HepG2 (cell line): Measurements from ENCODE around the gene OR4D9. TPM values are rescaled to one million over a fixed set of nuclear protein-coding genes. Genes with fewer than 3 reads are reported as not detected.

Source experiments
- ADNP ChIP-seq: sonication (generic); formaldehyde crosslinking; IDR thresholded peaks from 2 replicates; pipeline ENCODE4 v1.4.0; 2020; ENCODE audit warnings: missing genetic modification reagents
- AGO2 ChIP-seq: fragments of 200-400 bp; formaldehyde crosslinking; optimal IDR thresholded peaks from 2 replicates; pipeline ENCODE3; 2017; ENCODE audit warnings: mild to moderate bottlenecking, low read depth, low read length, moderate library complexity
- HDAC1 ChIP-seq: sonication (generic); formaldehyde crosslinking; IDR thresholded peaks from 2 replicates; pipeline ENCODE4 v1.5.1; 2020; ENCODE audit warnings: mild to moderate bottlenecking, missing genetic modification reagents
- HMGXB4 ChIP-seq, 2 experiments: sonication (generic) in 1 of 2; formaldehyde crosslinking in 1 of 2; IDR thresholded peaks; 2 replicates each; pipeline versions ENCODE4 v1.4.0 to v1.6.1; 2018 to 2020; ENCODE audit warnings: missing genetic modification reagents in 2 of 2, borderline replicate concordance in 1 of 2, low read depth in 1 of 2, mild to moderate bottlenecking in 1 of 2, missing biosample characterization in 1 of 2
- ISX ChIP-seq: sonication (generic); formaldehyde crosslinking; conservative IDR thresholded peaks from 2 replicates; pipeline ENCODE4 v1.5.0; 2020; ENCODE audit warnings: missing genetic modification reagents
- MAFK ChIP-seq, 2 experiments: IDR thresholded peaks in 1 of 2; conservative IDR thresholded peaks in 1 of 2; 2 replicates each; pipeline ENCODE4 v1.6.1; 2011; ENCODE audit warnings: improper control_type of control experiment in 2 of 2, low read length in 2 of 2
- NBN ChIP-seq: fragments of 450-650 bp; conservative IDR thresholded peaks from 2 replicates; pipeline ENCODE4 v1.6.1; 2017
- NR1H2 ChIP-seq: sonication (generic); formaldehyde crosslinking; IDR thresholded peaks from 2 replicates; pipeline ENCODE4 v1.8.1; 2022; ENCODE audit warnings: low read depth, missing genetic modification reagents, borderline replicate concordance
- NR3C1 ChIP-seq: sonication (generic); formaldehyde crosslinking; IDR thresholded peaks from 2 replicates; pipeline ENCODE4 v1.4.0; 2020; ENCODE audit warnings: missing genetic modification reagents
- PAF1 ChIP-seq: IDR thresholded peaks from 2 replicates; pipeline ENCODE4 v1.6.1; 2016; ENCODE audit warnings: missing genetic modification reagents, missing compliant biosample characterization
- RFX3 ChIP-seq: IDR thresholded peaks from 2 replicates; pipeline ENCODE4 v1.6.1; 2016; ENCODE audit warnings: missing biosample characterization, missing genetic modification reagents
- SIX1 ChIP-seq: sonication (generic); formaldehyde crosslinking; IDR thresholded peaks from 2 replicates; pipeline ENCODE4 v1.4.0; 2020; ENCODE audit warnings: missing genetic modification reagents, borderline replicate concordance
- SRSF4 ChIP-seq: fragments of 200-400 bp; formaldehyde crosslinking; IDR thresholded peaks from one replicate; pipeline ENCODE4 v1.6.1; 2018; ENCODE audit warnings: mild to moderate bottlenecking, low read depth, low read length, moderate library complexity; ENCODE audit not compliant: poor library complexity, severe bottlenecking
- TBX2 ChIP-seq: sonication (generic); formaldehyde crosslinking; IDR thresholded peaks from 2 replicates; pipeline ENCODE4 v1.5.0; 2020; ENCODE audit warnings: missing genetic modification reagents, mild to moderate bottlenecking, borderline replicate concordance
- ZFP37 ChIP-seq: sonication (generic); formaldehyde crosslinking; IDR thresholded peaks from 2 replicates; pipeline ENCODE4 v1.4.0; 2020; ENCODE audit warnings: missing genetic modification reagents, borderline replicate concordance
- ZNF234 ChIP-seq: sonication (generic); formaldehyde crosslinking; conservative IDR thresholded peaks from 2 replicates; pipeline ENCODE4 v1.5.1; 2020; ENCODE audit warnings: mild to moderate bottlenecking, missing genetic modification reagents
- ZNF580 ChIP-seq: IDR thresholded peaks from 2 replicates; pipeline ENCODE4 v1.6.1; 2016; ENCODE audit warnings: low read depth, borderline replicate concordance
- ZNF724P ChIP-seq: sonication (generic); formaldehyde crosslinking; IDR thresholded peaks from 2 replicates; pipeline ENCODE4 v1.8.0; 2022; ENCODE audit warnings: missing genetic modification reagents, borderline replicate concordance
- ZNF766 ChIP-seq: sonication (generic); formaldehyde crosslinking; IDR thresholded peaks from 2 replicates; pipeline ENCODE4 v1.5.0; 2020; ENCODE audit warnings: missing genetic modification reagents, borderline replicate concordance
- ZNF782 ChIP-seq: sonication (generic); formaldehyde crosslinking; IDR thresholded peaks from 2 replicates; pipeline ENCODE4 v1.4.0; 2020; ENCODE audit warnings: missing genetic modification reagents, mild to moderate bottlenecking, borderline replicate concordance
- polyA plus RNA-seq, 8 experiments: library from polyadenylated mRNA; depleted of rRNA in 3 of 8; stranded (reverse) in 7 of 8; unstranded in 1 of 8; fragments of >200 nt; fragmentation: Illumina TruSeq in 4 of 8; extraction: Trizol in 4 of 8; gene quantifications; 2 replicates each; pipeline versions ENCODE4 v1.2.1 to v1.2.3, GENCODE V29; 2011 to 2016; ENCODE audit warnings: low read depth in 4 of 8, missing spikeins in 1 of 8, mixed read lengths in 1 of 8; ENCODE audit not compliant: insufficient read depth in 1 of 8
- total RNA-seq, 5 experiments: library from RNA; depleted of rRNA; stranded (reverse); fragments of >200 nt; fragmentation: Illumina TruSeq; extraction: Trizol; gene quantifications; 2 replicates each; pipeline ENCODE4 v1.2.3, GENCODE V29; 2016; ENCODE audit warnings: low read depth in 1 of 5
- TF ChIP-seq, protein P1 (sequence below): sonication (generic); formaldehyde crosslinking; IDR thresholded peaks from 2 replicates; pipeline ENCODE4 v1.5.1; 2020; ENCODE audit warnings: missing genetic modification reagents, mild to moderate bottlenecking, borderline replicate concordance
- TF ChIP-seq, protein P2 (sequence below): sonication (generic); formaldehyde crosslinking; conservative IDR thresholded peaks from 2 replicates; pipeline ENCODE4 v1.4.0; 2020; ENCODE audit warnings: mild to moderate bottlenecking, missing genetic modification reagents, moderate library complexity

The OR4D9 gene
- total and polyA plus RNA-seq, 2 of the 13 experiments (the other 11 are each of a cell fraction or from before 2014, with no cell fraction given) = not detected

DNA sequence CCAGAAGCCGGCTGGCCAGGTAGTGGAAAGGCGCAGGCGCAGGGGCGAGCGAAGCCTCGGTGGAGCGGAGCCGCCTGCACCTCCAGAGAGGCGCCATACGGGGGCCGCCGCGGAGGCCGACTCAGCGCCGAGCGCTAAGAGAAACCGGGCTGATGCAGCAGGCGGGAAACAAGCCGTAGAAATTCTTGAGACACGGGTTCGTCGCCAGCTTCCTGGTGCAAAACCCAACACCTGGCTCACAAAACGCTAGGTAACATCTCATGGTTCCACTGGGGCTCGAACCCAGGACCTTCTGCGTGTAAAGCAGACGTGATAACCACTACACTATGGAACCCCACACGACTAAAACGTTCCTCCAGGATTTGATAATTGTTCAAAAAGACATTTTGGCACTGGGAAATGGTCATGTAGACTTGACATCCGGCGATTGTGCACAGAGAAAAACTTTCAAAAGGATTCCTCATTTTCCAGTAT is 39.1 kb downstream of the OR4D9 start (continued):
- TF ChIP-seq HMGXB4 (CRISPR knock-in tag; IDR thresholded peaks at IDR 0.05; ENCODE audit: borderline replicate concordance in 1 of 2, low read depth in 1 of 2) = peak; percentile 99; a peak in 3 of 4 replicates
- TF ChIP-seq NR1H2 (CRISPR knock-in tag) = no peak
- TF ChIP-seq RFX3 (CRISPR knock-in tag) = no peak
- TF ChIP-seq ISX (CRISPR knock-in tag) = no peak
- 0 out of 2 replicates have a peak, but pooled peaks have one; percentile 37 for TF ChIP-seq ZNF724P
- TF ChIP-seq ZNF234 (CRISPR knock-in tag) = 0 out of 2 replicates have a peak, but pooled peaks have one; percentile 20
- TF ChIP-seq TBX2 (CRISPR knock-in tag) = peak; percentile 79
- no peak; the same call in 1 of the 2 replicates for TF ChIP-seq ADNP
- TF ChIP-seq PAF1 (CRISPR knock-in tag) = no peak
- TF ChIP-seq, protein P1, sequence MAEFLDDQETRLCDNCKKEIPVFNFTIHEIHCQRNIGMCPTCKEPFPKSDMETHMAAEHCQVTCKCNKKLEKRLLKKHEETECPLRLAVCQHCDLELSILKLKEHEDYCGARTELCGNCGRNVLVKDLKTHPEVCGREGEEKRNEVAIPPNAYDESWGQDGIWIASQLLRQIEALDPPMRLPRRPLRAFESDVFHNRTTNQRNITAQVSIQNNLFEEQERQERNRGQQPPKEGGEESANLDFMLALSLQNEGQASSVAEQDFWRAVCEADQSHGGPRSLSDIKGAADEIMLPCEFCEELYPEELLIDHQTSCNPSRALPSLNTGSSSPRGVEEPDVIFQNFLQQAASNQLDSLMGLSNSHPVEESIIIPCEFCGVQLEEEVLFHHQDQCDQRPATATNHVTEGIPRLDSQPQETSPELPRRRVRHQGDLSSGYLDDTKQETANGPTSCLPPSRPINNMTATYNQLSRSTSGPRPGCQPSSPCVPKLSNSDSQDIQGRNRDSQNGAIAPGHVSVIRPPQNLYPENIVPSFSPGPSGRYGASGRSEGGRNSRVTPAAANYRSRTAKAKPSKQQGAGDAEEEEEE (CRISPR knock-in tag) = no peak
- TF ChIP-seq ZFP37 = no peak
- no peak for TF ChIP-seq SIX1 (CRISPR knock-in tag)
- no peak for TF ChIP-seq NBN
- TF ChIP-seq, protein P2, sequence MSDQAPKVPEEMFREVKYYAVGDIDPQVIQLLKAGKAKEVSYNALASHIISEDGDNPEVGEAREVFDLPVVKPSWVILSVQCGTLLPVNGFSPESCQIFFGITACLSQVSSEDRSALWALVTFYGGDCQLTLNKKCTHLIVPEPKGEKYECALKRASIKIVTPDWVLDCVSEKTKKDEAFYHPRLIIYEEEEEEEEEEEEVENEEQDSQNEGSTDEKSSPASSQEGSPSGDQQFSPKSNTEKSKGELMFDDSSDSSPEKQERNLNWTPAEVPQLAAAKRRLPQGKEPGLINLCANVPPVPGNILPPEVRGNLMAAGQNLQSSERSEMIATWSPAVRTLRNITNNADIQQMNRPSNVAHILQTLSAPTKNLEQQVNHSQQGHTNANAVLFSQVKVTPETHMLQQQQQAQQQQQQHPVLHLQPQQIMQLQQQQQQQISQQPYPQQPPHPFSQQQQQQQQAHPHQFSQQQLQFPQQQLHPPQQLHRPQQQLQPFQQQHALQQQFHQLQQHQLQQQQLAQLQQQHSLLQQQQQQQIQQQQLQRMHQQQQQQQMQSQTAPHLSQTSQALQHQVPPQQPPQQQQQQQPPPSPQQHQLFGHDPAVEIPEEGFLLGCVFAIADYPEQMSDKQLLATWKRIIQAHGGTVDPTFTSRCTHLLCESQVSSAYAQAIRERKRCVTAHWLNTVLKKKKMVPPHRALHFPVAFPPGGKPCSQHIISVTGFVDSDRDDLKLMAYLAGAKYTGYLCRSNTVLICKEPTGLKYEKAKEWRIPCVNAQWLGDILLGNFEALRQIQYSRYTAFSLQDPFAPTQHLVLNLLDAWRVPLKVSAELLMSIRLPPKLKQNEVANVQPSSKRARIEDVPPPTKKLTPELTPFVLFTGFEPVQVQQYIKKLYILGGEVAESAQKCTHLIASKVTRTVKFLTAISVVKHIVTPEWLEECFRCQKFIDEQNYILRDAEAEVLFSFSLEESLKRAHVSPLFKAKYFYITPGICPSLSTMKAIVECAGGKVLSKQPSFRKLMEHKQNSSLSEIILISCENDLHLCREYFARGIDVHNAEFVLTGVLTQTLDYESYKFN (CRISPR knock-in tag) = peak; percentile 49; the same call in 1 of the 2 replicates
- no peak for TF ChIP-seq AGO2
- TF ChIP-seq ZNF580 = peak; percentile 93; the same call in 1 of the 2 replicates
- TF ChIP-seq ZNF766 (CRISPR knock-in tag) = peak; percentile 83; the same call in 1 of the 2 replicates
- peak; percentile 99 for TF ChIP-seq ZNF782 (CRISPR knock-in tag)
- no peak for TF ChIP-seq MAFK (conservative IDR thresholded peaks at IDR 0.05 in 1 of 2, IDR thresholded peaks at IDR 0.05 in 1 of 2; ENCODE audit: low read length in 2 of 2)
- no peak for TF ChIP-seq SRSF4
- no peak for TF ChIP-seq NR3C1
- TF ChIP-seq HDAC1 (CRISPR knock-in tag) = peak; percentile 63
